ENCODE data around the gene RRAGC.

Gene RRAGC

DNA sequence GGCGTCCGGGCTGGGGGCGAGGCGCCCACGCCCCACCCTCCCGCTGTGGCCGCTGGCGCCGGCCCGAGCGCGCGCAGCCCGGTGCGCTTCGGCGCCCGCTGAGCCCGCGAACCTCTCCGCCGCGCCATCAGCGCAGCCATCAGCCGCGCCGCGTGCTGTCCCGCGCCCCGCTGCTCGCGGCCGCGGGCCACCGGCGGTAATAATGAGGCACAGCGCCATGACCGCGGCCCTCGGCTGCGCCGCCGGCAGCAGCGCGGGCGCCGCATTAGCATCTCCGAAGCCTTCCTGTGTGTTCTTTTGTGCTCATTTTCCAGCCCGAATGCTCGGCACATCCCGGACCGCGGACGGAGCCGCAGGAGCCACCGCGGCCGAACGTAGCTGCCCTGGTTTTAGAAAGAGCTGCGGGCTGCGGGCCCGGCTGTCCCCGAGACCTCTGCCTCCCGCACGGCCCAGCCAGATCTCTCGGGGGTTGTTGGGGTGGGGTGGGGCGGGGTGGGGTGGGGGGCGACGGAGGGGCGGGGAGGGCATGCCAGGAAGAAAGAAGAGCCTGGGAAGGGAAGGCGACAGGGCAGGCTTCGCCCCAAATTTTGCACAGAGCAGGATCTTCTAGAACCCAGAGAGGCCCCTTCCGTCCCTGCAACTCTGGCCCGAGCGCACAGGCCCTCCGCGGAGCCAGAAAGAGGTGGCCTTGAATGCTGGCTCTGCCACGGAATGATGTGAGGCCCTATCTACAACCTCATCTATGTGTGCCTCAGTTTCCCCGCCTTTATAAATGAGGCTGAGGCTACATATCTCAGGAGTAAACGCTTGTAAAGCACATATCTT, 55.3 kb downstream of the RRAGC start:
- H3K4me2 ChIP-seq (ENCODE audit: low read depth, low read length, poor library complexity, severe bottlenecking): no peak overlapping the region
- TF ChIP-seq, protein P1, sequence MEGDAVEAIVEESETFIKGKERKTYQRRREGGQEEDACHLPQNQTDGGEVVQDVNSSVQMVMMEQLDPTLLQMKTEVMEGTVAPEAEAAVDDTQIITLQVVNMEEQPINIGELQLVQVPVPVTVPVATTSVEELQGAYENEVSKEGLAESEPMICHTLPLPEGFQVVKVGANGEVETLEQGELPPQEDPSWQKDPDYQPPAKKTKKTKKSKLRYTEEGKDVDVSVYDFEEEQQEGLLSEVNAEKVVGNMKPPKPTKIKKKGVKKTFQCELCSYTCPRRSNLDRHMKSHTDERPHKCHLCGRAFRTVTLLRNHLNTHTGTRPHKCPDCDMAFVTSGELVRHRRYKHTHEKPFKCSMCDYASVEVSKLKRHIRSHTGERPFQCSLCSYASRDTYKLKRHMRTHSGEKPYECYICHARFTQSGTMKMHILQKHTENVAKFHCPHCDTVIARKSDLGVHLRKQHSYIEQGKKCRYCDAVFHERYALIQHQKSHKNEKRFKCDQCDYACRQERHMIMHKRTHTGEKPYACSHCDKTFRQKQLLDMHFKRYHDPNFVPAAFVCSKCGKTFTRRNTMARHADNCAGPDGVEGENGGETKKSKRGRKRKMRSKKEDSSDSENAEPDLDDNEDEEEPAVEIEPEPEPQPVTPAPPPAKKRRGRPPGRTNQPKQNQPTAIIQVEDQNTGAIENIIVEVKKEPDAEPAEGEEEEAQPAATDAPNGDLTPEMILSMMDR (IDR thresholded peaks at IDR 0.05; ENCODE audit: insufficient read depth, low read length, poor library complexity, severe bottlenecking): no peak
- TF ChIP-seq EZH2phosphoT487 (conservative IDR thresholded peaks at IDR 0.05; ENCODE audit: low read length): no peak
- H3K9me3 ChIP-seq (ENCODE audit: insufficient read depth, low read length): no peaks in the 10 kb centered on the region
- no peak overlapping the region for H3K4me3 ChIP-seq (ENCODE audit: insufficient read depth, low read length, poor library complexity, severe bottlenecking)
- no peak overlapping the region for H2AFZ ChIP-seq (ENCODE audit: low read depth, low read length, severe bottlenecking)
- H3K36me3 ChIP-seq (ENCODE audit: low read length): no peaks in the 10 kb centered on the region
- H4K20me1 ChIP-seq (ENCODE audit: low read depth, low read length): no peaks in the 10 kb centered on the region
- H3K27me3 ChIP-seq (ENCODE audit: low read length): no peaks in the 10 kb centered on the region
- H3F3A ChIP-seq (ENCODE audit: insufficient read depth): no peaks in the 10 kb centered on the region
- no peak overlapping the region for H3K27ac ChIP-seq (ENCODE audit: low read depth, low read length)
- H3K79me2 ChIP-seq (ENCODE audit: insufficient read depth, low read length): no peaks in the 10 kb centered on the region
- no peaks in the 10 kb centered on the region for H3K9me2 ChIP-seq (replicated peaks; ENCODE audit: insufficient read depth, low read length)
- no peak overlapping the region for H3K9ac ChIP-seq (ENCODE audit: low read length)

DNA sequence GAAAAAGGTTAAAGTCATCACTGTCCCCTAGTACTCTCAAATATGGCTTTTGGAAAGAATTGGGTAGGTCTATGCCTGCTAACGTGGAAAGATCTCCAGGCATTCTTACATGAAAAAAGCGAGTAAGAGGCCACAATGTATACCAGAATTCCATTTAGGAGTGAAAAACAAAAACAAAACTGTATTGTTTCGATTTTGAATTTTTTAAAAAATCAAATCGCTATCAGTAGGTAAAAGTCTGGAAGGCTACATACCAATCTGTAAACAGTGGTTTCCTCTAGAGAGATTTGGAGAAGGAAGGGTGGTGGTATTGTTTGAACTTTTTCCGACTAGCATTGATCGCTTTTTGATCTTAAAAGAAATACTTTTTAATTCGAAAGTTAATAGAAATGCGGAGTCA, 55.9 kb downstream of the RRAGC start:
- H3K27ac ChIP-seq (ENCODE audit: low read depth, low read length): no peak overlapping the region
- no peaks in the 10 kb centered on the region for H3K36me3 ChIP-seq (ENCODE audit: low read length)
- H3K4me3 ChIP-seq (ENCODE audit: insufficient read depth, low read length, poor library complexity, severe bottlenecking): no peak overlapping the region
- no peak overlapping the region for H2AFZ ChIP-seq (ENCODE audit: low read depth, low read length, severe bottlenecking)
- no peaks in the 10 kb centered on the region for H3K9me3 ChIP-seq (ENCODE audit: insufficient read depth, low read length)
- no peaks in the 10 kb centered on the region for H3K9me2 ChIP-seq (replicated peaks; ENCODE audit: insufficient read depth, low read length)
- H3K4me2 ChIP-seq (ENCODE audit: low read depth, low read length, poor library complexity, severe bottlenecking): no peak overlapping the region
- no peaks in the 10 kb centered on the region for H3K27me3 ChIP-seq (ENCODE audit: low read length)
- H3F3A ChIP-seq (ENCODE audit: insufficient read depth): no peaks in the 10 kb centered on the region
- no peak overlapping the region for H3K9ac ChIP-seq (ENCODE audit: low read length)
- H4K20me1 ChIP-seq (ENCODE audit: low read depth, low read length): no peaks in the 10 kb centered on the region
- TF ChIP-seq, protein P1 (IDR thresholded peaks at IDR 0.05; ENCODE audit: insufficient read depth, low read length, poor library complexity, severe bottlenecking): no peak
- TF ChIP-seq EZH2phosphoT487 (conservative IDR thresholded peaks at IDR 0.05; ENCODE audit: low read length): no peak
- H3K79me2 ChIP-seq (ENCODE audit: insufficient read depth, low read length): no peaks in the 10 kb centered on the region

DNA sequence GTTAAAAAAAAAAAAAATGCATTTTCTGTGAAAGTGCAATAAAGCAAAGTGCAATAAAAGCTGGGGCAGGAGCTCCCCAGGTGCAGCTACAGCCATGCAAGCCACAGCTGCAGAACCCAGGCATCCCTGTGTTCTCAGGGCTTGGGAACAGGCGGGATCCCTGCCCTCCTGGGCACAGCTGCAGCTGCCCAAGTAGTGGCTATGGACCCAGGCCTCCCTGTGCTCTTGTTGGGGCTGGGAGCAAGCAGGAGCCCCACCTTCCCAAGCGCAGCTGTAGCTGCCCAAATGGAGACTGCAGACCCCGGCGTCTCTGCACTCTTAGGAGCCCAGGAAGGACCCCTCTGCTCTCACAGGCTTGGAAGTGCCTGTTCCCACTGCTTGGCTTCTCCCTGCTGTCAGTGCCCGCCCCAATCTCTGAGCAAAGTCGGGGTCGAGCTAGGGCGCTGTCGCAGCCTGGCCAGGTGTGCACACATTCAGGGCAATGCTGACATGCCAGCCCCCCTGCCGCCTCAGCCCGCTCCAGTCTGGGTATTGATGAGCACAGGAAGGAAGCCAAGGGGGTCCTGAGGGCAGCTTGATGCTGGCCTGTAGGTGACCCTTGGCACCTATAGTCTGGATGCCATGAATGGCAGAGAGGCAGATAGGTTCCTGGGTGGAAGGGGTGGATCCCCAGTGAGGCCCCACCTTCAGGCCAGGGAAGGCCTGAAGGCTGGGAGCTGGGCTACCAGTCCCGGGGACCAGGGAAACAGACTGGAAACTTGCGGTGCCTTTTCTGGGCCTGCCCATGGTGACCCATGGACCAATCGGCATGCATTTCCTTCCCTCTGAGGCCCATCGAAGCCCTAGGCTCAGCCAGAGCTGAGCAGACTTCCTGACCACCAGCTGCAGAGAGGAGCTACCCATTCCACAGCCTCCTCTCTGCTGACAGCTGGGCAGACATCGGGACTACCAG, 58.6 kb downstream of the RRAGC start:
- Histone ChIP-seq H2AFZ (ENCODE audit: low read depth, low read length, severe bottlenecking) (no peak overlapping the region), H3K9me2 (replicated peaks; ENCODE audit: insufficient read depth, low read length) (no peaks in the 10 kb centered on the region), H3K4me3 (ENCODE audit: insufficient read depth, low read length, poor library complexity, severe bottlenecking) (no peak overlapping the region), H3K9me3 (ENCODE audit: insufficient read depth, low read length) (no peaks in the 10 kb centered on the region), H3K79me2 (ENCODE audit: insufficient read depth, low read length) (no peaks in the 10 kb centered on the region), H3K36me3 (ENCODE audit: low read length) (no peaks in the 10 kb centered on the region), H4K20me1 (ENCODE audit: low read depth, low read length) (no peaks in the 10 kb centered on the region), H3K4me2 (ENCODE audit: low read depth, low read length, poor library complexity, severe bottlenecking) (no peak overlapping the region), H3F3A (ENCODE audit: insufficient read depth) (no peaks in the 10 kb centered on the region), H3K9ac (ENCODE audit: low read length) (no peak overlapping the region), H3K27me3 (ENCODE audit: low read length) (0 out of 2 replicates have a peak, but pooled peaks cover under 1% of the 10 kb centered on the region), H3K27ac (ENCODE audit: low read depth, low read length) (no peak overlapping the region)
- TF ChIP-seq EZH2phosphoT487 (conservative IDR thresholded peaks at IDR 0.05; ENCODE audit: low read length): no peak
- TF ChIP-seq, protein P1 (IDR thresholded peaks at IDR 0.05; ENCODE audit: insufficient read depth, low read length, poor library complexity, severe bottlenecking): no peak

Data from SU-DHL-6 (cell line).